ENCODE results near the gene USP54.

DNA sequence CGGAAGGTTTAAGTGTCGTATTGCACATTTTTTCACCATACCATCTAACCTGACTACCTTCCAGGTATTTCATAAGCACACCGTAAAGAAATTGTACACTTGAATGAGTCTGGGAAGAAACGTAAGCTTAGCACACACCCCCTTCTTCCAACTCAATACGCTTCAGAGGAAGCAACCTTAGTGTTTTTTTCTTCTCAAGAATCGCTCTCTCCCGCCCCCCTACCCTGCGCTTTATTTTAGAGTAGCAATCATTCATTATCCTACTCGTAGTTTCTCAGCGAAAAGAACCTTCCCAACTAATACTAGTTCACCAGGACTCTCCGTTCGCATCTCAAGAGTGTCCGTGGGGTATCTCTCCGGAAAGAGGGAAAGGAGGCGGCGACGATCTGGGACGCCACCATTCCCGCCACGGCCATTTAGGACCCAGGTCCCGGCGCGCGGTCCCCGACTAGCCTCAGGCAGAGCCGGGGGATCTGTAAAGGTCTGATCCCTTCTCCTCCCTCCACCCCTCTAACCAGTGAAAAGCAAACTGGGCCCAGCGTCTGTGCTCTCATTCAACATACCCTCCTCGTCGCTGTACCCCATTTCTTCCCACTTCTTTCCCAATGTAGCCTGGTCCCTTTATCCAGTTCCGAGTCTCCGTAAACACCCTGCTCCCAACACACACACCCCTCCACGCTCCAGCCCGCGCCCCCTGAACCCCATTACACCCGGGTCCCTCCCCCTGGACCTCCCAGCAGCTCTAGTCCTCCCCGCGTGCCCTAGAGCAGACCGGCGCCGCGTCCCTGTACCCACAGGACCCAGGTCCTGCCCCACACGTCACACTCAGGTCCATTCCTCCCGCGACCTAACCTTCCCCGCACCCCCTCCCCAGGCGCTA is 34.1 kb upstream of the USP54 start:
- TF ChIP-seq POLR2A (IDR thresholded peaks at IDR 0.05; ENCODE audit: low read depth, low read length): no peak
- TF ChIP-seq POU2F2 (IDR thresholded peaks at IDR 0.05; ENCODE audit: low read depth, low read length): no peak
- no peak for TF ChIP-seq POLR2AphosphoS5 (IDR thresholded peaks at IDR 0.05; ENCODE audit: low read depth, low read length)
- TF ChIP-seq TAF1 (IDR thresholded peaks at IDR 0.05; ENCODE audit: low read depth, low read length): peak; percentile 35; the same call in 1 of the 2 replicates
- no peak for TF ChIP-seq PAX5 (IDR thresholded peaks at IDR 0.05; ENCODE audit: insufficient read depth, low read length, severe bottlenecking)

Data from GM12891 (cell line).